ENCODE measurements around the gene REXO1. TPM values are rescaled to one million over a fixed set of nuclear protein-coding genes. Genes with fewer than 3 reads are reported as not detected.

Gene REXO1
- total RNA-seq, 1 donor from 2014 or later = 8.7 TPM

DNA sequence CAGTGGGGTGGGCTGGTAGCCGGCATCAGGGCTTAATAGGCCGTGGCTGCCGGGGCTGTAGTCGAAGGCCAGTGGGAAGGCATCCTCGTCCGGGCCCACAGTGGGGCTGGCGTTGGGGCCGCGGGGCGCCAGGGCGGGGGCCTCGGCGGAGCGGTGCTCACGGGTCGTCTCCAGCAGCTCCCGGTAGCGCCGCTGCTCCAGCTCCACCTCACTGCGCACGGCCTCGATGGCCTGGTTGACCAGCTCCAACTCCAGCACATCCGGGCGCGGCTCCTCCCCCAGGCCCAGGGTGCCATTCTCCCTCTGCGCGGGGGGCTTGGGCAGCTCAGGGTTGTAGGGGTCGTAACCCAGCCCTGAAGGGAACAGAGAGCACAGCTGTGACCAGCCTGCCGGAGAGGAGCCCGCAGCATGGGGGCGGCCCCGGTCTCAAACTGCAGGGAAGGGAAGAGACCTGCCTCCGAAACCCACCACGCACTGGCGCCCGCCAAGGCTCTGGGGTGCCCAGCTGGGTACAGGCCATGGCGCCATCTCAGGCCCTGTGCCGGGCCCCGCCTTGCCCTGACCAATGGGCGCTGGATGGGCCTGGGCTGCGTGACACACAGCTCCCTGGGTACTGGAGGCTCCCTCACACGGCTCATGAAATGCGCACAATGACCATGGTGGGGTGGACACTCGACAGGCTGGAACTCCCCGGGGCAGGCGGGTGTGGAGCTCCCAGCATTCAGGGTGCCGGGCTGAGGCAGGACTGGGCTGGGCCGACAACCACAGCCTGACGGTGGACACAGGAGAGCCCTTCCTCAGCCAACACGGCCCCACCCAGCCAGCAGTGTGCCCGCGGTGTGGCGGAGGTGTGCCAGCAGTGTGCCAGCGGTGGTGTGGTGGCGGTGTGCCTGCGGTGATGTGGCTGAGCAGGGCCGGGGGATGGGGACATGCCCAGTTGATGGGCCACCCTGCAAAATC is 19.7 kb downstream of the REXO1 start:
- no peak for DNase-seq

DNA sequence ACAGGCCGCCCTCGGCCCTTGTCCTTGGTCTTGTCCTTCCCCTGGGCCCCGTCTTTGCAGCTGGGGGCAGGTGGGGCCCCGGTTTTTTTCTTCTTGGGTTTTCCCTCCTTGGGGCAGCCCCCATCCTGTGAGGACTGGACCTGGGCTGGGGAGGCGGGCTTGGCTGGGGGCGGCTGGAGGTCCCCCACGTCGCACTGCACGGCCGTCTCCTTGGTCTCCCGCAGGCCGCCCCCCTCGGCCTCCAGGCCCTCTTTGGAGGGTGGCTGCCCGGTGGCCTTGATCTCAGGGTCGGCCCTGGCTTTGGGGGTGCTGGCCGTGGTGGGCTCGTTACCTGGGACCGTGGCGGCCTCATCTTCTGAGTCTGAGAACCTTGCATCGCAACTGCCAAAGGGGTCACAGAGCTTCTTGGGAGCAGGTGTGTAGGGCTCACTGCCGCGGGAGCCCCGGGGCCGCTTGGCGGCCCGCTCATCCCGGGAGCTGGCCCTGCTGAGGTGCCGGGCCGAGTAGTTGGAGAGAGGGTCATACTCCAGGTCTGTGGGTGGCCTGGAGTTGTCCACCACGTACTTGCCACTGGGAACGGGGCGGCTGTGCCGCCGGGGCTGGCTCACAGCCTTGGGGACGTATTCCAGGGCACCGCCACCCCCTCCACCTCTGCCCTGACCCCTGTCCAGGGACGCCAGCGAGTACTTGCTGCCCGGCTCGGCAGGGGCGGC is 20.6 kb downstream of the REXO1 start:
- no peak for DNase-seq

DNA sequence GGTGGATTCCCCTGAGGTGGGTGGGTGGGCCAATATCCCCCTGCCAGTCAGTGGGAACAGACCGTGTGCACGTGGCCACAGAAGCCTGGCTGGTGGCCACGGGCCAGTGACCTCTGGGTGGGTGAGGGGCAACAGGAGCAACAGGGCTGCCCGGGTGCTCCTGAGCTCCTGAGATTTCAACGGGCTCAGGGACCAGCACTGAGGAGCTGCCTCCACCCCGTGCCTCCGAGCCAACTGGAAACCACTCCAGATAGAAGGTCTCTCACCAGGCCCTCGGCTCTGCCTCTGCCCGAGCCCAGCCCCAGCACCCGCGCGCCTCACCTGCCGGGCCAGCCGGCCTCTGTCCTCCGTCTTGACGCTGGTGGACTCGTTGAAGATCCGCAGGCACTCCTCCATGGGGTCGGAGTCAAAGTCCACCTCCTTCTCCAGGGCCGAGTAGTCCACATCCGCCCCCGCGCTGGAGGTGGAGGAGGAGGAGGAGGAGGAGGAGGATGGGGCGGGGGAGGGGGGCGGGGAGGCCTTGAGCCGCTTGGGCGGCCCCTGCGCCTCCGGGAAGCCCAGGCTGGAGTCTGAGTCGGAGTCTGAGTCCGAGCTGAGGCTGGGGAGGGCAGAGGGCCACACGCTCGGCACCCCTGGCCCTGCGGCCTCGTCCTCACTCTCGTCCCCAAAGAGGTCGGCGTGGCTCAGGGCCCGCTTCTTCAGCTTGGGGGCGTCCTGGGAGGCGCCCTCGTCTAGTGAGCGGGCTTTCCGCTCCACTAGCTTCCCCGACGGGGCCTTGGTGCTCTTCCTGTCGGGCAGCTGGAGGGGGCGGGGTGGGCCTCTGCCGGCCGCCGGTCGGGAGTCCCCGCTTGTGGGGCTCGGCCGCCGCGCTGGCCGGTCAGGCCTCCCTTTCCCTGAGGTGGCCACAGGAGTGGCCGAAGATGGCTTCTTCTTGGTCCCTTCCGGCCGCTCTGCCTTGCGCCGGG is 21.4 kb downstream of the REXO1 start:
- DNase-seq = no peak

DNA sequence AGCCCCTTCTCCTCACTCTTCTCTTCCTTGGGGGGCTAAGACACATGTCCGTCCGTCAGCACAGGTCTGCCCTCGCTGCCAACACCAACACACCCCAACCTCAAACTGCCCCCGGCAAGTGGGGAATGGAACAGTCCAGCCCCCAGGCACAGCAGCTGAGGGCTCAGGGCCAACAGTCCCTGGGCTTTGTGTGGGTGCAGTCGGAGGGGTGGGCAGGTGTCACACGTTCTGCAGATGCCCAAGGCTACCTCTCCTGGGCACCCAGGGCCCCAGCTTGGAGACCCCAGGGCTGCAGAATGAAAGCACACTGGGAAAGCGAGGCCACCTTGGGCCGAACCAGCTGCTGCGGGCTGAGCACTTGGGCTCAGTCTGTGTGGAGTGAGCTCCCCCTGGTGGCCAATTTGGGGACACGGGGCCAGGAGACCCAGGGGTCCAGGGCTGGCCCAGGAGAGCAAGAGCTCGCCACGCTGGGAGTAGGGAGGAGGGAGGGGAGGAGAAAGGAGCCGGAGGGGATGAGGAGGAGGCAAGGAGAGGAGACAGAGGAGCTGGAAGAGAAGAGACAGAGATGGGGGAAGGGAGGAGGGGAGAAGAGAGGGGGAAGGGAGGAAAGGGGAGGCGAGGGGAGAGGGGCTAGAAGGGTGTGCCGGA is 22.2 kb downstream of the REXO1 start:
- DNase-seq = peak; percentile 80

DNA sequence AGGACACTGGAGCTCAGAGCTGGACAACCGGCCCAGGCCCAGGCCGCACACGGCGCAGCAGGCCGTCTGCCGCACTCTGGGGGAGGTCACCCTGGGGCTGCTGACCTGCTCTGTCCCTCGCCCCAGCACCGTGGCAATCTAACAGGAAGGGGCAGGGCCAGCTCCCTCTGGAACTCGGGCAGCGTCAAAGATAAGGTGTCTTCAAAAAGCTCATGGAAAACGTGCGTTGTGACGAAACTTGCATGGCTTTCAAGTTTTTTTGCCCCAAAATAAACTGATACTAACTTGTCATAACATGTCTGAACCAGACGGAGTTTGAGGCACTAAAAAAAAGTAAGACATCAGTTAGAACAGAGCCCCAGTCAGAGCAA is 24.0 kb downstream of the REXO1 start:
- no peak for DNase-seq

DNA sequence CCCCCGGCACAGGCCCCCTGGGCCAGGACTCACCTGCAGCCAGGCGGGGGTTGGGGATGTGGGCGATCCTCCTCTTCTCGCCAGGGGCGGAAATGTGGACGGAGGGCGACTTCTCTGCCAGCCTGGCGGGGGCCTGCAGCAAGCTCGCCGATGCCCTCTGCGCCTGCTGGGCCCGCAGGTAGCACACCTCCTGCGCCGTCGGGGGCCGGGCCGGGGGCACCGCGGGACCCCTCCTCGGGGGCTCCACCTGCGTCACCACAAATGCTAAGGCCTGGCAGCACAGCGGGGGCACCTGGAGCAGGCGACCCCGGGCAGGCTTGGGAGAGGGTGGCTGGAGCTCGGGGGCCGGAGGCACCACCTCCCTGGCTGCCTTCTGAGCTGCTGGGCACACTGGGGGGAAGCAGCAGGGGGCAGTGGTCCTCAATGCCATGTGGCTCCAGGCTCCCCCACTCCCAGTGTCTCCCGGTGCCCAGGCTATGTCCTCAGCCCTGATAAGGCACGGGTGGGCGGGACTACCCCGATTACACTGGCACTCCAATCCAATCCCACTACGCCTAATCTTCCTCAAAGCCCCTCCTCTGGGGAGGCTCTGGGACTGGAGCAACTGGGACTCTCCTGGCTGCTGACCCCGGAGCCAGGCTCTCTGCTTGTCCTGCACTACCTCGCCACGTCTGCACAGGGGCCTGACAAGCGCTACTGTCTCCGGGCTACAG is 24.6 kb downstream of the REXO1 start:
- DNase-seq = no peak

DNA sequence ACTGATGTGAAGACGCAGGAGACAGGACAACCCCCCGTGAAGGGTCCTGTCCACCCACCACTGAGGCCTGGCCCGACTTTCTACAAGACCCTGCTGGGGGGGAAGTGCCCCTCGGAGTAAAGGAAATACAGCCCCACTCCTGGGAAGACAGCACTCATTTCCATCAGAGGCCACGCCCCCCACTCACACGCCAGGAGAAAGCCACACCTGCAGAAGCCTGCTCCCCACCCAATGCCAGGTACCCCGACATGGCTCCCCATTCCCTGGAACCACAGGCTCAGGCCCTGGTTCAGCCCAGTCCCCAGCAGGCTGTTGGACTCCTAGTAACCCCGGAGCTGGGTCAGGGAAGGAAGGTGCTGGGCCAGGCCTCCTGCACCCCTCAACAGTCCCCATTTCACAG is 25.3 kb downstream of the REXO1 start:
- no peak for DNase-seq

DNA sequence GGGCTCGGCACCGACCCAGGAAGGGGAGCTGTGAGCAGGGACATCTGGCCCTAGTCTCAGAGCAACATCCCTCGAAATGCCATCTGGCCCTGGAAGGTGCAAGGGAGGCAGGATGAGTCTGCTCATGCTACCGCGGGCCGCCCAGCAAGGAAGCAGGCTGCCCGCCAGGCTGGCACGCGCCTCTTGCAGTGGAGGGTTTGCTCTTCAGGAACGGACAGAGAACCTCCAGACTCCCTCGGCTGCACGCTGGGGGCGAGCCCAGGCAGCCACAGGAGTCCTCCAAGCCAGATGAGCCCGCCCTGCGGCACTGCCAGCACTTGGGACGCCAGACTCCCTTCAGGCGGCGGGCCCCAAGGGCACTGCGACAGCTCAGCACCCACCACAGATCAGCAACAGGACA is 26.1 kb downstream of the REXO1 start:
- DNase-seq = no peak

DNA sequence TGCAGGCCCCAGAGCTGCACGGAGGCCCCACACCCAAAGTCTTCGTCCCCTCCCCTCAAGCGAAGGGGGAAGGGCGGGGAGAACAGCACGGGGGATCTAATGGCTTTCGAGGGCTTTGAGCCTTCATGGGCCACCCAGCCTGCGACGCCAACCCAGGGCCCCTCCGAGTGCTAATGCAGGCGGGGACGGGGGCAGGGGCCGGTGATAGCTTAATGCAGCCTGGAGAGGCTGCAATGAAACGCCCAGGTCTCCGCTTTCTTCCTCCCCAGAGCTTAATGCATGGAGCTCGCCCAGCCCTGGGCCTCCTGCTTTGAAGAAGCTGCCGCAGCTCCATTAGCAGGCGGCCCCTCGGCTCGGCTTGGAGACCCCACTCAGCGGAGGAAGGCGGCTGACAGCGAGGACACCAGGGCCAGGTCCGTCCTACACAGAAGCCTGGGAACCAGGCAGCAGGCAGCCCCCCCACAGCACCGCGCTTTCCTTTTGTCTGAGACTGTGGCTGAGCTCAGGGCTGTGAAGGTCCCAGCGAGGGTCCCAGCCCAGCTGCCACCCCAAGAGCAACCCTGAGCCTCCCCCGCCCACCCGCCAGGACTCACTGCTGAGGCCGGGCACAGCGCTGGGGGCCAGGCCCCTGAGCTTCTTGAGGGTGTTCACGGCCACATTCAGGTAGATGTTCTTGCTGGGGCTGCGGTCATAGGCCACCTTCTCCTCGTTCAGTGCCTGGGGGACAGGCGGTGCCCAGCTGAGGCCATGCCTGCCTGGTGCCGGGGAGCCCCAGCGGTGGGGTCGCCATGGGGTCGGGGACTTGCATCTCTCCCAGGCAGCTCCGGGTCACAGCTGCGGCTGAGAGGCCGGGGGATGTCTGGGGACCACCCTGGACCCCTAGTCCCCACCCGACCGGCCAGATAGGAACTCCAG is 28.7 kb downstream of the REXO1 start:
- no peak for DNase-seq

DNA sequence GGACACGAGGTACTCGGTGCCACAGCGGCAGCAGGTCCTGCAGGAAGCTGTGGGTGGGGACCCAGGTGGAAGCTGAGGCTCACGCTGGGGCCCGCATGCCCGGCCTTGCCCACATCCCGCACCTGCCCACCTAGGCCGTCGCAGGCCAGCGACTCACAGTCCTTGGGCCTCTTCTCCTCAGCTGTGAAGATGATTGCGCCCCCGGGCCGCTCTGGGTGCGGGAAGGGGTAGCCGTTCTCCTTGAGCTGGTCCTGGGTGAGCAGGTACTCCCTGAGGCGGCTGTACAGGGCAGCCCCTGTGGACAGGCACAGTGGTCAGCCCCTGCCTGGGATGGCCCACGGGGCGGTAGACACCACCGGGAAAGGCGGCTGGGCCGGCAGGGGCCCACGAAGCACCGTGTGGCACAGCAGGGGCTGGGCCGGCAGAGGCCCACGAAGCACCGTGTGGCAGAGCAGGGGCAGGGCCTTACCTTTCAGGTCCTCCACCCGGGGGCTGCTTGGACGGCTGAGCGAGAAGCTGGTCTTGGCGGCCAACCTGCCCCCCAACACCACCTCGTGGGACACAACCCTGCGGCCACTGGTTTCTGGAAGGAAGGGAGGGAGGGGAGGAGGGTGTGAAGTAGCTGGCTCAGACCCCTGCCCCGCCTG is 29.6 kb downstream of the REXO1 start:
- DNase-seq = no peak

DNA sequence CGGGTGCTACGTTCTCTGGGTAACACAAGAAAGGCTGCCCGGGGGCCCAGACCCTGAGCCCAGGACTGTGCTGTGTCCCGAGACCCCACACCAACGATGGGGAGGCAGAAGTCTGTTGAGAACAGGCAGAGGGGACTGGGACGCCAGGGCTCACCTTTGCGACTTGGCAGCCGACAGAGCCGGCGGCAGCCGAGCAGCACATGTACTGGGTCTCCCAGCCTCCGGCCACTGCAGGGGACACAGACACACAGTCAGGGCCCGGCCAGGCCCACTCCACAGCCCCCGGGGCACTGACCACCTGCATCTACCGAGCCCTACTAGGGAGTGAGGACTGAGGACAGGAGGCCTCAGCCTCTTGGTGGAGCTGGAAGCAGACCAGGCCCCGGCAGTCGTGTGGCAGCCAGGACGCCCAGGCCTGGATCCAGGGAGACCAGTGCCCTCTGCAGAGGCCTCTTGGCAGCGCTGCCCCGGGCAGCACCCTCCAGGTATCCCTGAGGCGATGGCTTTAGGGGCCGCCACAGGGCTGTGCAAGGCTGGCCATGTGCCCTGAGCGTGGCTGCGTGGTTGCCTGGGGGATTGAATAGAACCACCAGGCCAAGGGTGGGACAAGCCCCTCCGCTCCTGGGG is 30.6 kb downstream of the REXO1 start:
- DNase-seq = no peak

DNA sequence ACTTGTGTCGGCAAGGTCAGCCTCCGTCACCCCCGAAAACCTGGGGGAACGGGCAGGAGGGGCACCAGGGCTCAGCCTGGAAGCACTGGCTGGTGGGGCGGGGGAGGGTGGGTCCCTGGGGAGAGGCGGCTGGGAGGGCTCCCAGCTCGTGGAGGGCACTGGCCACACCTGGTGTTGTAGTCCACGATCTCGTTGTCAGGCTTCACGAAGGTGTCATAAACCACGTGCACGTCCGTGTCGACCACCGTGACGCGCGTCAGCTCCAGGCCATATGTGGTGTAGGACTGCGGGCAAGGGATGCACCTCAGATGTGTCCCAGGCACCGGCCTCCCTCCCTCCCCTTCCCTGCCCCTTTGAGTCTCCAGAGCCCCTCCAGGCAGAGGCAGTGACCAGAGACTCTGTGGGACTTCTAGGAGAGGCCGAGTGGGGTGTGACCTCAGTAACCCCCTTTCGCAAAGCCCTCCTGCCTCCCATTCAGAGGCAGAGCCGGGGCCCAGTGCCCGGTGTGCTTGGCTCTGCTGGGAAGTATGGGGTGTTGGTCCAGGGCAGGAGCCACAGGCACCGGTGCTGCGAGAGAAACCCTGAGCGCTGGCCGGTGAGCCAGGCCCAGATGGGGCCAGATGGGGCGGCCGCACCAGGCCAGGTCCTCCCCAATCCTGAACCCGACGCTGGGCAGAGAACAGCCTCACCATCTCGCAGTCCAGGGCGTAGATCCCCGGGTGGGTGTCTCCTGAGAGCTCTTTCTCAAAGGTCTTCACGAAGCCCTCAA is 31.6 kb downstream of the REXO1 start:
- DNase-seq = no peak

DNA sequence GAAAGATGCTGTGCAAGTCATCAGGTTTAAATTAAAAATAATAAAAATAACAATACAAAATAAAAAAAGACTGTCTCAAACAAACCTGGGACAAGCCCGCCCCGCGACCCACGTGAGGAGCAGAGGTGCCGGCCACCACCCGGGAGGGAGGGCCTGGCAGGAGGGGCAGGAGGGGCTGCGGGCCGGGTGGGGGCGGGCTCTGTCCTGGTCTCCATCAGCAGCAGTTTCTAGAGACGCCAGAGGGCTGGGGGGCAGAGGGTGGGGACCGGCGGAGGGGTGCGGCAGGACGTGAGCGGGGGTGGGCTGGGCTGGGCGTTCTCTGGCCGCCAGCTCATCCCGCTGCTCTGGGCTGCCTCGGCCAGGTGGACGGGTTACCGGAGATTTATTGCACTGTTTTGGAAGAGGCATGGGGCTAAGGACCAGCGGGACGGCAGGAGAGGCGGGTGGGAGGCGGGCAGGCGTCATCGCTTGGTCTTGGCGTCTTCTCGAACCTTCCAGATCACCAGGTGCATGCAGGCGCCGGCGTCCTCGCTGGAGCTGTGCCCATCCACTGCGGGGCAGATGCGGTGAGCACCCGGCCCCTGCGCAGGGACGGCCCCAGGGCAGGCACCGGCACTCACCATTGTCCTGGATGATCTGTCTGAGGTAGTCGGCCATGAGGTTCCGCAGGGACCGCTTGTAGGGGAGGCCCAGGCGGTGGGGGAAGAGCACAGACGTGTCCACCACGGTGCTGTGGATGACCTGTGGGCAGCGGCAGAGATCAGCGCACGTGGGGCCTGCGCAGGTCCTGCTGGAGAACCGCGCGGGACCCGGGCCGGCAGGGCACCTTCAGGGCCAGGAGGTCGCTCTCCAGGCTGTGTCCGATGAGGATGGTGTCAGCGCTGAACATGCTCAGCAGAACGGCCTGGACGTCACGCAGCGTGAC is 32.4 kb downstream of the REXO1 start:
- DNase-seq = no peak

DNA sequence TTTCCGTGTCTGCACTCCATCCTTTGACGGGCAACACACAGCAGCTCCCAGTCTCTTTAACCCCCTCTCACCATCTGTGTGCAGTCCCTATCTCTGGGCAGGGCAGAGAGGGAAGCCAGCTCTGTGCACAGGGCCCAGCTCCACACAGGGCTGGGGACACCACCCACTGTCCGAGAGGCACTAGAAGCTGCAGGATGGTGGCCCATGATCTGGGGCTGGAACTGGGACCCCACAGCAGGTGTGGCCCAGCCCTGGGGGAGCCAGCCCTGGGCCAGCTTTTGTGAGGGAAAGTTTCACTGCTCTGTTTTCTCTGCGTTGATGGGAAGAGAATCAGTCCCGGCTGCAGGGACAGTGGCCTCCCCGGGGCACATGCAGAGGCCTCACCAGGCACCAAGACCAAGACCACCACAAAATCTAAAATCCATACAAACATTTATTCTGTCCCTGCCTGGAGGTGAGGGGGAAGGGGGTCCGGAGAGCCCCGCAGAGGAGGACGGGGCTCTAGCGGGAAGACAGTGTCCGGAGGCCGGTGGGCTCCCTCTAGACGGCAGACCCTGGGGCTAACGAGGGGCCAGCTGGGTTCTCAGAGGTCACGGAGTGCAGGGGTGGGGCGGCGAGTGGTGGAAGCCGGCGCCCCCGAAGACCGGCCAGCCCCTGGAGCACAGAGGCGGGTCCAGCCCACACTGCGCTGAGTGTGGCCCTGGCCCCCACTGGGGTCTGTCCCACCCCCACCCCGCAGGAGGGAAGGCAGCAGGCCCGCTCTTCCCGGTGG is 33.3 kb downstream of the REXO1 start:
- DNase-seq = no peak

DNA sequence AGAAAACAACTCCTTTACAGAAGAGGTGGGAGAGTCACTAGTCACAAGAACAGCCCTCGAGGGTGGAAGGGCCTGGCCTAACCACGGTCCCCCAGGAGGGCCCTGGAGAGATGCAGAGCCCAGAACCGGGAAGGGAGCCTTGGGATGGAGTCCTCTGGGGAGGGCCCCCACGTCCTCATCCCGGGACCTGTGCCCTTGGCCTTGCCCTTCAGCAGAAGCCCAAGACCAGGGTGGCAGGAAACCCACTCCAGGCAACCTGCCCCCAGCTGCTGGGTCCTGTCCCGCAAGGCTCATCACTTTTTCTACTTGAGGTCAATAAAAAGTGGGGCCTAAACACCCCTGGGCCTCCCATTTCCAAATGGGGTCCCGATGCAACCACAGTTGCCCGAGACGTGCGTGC is 33.9 kb downstream of the REXO1 start:
- DNase-seq = no peak
